ENCODE results near the gene CHKA.

Gene CHKA

DNA sequence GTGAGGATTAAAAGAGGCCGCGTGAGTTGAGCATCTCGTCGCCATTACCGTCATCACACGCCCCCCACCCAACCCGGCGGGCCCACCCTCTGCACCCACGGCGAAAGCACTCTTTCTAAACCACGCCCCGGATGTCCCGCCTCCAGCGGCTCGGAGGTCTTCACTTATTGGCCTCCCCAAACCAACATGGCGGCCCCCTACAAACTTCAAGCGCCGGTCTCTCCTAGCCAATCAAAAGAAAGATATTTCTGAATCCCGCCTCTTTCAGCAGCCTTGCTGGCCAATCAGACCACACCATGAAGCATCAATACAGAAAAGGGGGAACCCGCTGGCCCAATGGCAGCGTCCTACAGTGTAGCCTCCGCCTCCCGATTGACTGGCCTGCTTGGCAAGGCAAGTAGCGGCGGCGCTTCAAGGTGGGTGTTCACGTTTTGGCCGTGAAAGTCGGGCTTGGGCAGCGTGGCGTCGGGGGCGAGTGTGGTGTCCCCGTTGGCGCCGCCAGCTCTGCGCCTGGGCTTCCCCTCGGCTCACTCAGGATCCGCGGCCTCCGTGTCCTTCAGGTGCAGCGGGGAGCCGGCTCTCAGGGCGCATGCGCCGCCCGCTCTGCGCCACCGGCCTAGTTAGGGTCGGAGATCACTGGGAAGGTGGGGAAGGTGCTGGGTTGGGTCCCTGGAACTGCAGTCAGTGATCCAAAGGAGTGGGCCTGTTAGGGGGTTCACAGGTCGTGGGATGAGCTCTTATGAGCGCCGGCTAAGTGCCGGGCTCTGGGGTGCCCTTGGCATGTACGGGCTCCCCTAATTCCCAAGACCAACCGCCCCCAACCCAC, 90.7 kb downstream of the CHKA start, which contains the start of gene NDUFS8:
NDUFS8 (plus strand) TSS at position 364 of the 826 bp plus-strand sequence. CDS start 1,471 bp downstream, outside the sequence.
- peak; percentile 99 to 100 for DNase-seq

DNA sequence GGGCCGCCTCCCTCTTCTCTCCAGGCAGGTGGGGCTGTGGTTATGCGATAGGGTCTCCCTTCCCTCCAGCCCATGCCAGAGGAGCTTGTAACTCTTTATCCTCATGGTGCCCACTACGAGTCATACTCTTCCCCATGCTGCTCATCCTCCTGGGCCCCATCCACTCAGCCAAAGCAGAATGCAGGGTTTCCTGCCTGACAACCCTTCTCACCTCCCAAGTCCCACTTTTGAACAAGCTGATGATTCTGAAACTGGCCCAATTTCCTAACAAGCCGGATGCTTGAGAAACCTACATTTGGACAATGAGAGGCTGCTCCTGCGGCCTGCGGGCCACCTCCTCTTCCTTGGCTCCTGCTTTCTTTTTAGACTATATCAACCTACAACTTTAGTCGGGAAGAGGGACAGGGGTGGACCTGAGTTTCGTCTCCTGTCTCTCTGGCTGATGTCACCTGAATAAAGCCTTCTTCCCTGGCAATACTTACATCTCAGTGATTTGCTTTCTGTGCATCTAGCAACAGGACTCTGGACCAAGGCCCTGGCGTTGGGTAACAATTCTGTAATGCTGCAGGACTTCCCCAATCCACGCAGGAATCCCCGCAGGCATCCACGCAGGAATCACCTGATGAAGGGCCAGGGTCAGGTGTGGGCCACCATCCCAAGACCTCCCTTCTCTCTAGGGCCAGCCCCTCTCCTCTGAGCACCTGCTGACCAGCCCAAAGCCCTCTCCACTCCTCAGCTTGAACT, 92.2 kb downstream of the CHKA start:
- peak in 1 of 2 donors; percentile 43 for DNase-seq

DNA sequence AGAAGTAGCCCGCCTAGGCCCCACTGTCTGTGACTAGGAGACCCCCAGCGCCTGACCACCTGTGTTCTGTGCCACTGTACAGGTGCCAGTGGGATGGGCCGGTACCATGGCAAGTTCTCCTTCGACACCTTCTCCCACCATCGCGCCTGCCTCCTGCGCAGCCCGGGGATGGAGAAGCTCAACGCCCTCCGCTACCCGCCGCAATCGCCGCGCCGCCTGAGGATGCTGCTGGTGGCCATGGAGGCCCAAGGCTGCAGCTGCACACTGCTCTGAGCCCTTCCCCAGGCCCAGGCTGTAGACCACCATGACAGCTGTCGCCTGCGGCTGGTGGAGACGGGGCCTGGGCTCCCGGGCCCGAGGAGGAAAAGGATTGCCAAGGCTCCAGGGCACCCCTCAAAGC, 93.5 kb downstream of the CHKA start:
- no peak for DNase-seq

DNA sequence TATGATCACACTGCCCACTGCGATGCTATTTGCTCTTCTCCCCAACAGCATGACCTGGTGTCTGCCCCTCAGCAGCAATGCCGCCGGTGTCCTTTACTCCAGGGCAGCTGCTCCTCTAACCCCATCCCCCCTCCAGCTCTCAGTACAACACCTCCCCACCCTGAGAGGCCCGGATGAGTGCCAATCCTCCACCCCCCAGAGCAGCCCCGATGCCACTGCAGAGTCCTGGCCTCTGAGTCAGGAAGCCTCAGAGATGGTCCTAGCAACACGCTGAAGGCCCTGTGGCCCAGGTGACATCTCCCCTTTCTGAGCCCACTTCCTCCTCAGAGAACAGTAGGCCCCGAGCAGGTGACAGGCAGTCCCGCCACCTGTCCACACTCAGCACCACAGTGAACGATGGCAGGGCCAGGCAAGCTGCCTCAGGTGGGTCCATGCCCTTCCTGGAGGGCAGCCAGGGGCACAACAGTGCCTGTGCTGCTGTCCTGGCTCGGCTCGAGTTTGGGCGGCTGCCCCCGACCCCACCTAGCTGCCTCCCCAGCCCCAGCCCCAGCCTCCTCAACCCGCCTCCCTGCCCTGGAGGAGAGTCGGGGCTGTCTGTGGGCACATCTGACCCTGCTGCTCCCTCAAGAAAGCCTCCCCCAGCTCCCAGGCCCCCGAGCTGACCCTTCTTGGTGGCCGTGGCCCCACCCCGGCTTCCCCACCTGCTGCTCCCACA, 94.6 kb downstream of the CHKA start:
- DNase-seq: no peak

DNA sequence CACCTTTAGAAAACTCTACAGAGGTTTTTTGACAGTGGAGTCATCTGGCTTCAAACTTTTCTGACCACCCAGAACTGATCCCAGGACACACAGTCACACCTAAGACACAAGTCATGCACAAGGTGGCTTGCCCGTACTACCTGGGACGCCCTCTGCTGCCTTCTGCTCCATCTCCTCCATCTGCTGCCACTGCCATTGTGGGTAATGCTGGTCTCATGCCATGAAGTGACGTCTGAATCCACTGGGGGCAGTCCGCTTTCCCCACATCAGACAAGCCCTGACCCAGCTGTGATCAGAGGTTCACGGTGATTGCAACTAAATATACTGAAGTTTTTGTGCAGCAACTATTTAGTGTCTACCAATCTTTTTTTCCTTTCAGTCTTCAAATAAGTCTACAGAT, 96.1 kb downstream of the CHKA start:
- no peak for DNase-seq

DNA sequence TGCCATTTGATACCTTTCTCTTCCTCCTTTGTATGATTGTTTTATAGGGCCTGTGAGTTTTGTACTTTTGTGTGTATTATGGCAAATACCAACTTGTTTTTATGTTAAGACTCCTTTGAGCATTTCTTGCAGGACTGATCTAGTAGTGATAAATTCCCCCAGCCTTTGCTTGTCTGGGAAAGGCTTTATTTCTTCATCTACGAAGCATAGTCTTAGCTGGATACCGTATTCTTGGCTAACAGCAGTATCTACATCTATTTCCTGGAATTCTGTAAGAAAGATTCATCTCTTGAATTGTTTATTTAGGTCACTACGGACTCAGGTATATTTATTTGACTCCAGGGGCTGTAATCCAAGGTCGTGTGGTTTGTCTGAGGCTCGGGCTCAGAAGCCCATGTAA, 96.7 kb downstream of the CHKA start:
- no peak for DNase-seq

GRCh38 chr11:68022531-68022930, 98.7 kb downstream of the CHKA start:
- no peak for DNase-seq

DNA sequence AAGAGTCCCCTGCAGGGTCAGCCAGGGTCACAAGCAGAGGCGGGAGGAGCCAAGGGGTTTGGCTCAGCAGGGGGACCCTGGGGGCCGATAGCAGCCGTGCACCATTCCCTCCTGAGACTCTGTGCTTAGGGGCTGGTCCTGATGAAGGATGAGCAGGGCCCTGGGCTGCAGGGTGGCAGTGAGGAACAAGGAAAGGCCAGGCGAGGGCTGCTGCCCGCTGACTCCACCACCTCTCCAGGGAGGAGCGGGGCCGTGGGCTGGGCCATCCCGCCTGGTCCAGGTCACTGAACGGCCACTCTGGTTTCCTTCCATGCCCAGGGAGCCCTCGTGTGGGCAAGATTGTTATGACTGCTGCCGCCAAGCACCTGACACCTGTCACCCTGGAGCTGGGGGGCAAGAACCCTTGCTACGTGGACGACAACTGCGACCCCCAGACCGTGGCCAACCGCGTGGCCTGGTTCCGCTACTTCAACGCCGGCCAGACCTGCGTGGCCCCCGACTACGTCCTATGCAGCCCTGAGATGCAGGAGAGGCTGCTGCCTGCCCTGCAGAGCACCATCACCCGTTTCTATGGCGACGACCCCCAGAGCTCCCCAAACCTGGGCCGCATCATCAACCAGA, 99.9 kb downstream of the CHKA start:
- no peak for DNase-seq

- no peak for DNase-seq
Measured at GRCh38 chr11:68020575-68020974, 100.6 kb downstream of the CHKA start.

DNA sequence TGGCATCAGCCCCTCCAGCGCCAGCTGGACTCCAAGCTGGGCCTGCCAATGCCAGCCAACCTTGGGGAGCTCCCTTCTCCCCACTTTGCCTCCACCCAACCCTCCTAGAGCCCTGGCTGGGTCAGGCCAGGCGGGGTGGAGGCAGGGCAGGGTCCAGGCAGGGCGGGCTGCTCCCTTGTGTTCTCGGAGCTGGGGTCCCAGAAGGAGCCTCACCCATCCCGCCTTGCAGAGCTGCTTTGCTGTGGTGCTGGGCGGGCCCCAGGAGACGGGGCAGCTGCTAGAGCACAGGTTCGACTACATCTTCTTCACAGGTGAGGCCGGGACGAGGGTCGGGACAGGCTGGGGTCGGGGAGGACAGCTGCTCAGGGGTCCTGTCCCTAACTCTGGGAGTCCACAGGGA, 101.7 kb downstream of the CHKA start:
- DNase-seq: no peak

DNA sequence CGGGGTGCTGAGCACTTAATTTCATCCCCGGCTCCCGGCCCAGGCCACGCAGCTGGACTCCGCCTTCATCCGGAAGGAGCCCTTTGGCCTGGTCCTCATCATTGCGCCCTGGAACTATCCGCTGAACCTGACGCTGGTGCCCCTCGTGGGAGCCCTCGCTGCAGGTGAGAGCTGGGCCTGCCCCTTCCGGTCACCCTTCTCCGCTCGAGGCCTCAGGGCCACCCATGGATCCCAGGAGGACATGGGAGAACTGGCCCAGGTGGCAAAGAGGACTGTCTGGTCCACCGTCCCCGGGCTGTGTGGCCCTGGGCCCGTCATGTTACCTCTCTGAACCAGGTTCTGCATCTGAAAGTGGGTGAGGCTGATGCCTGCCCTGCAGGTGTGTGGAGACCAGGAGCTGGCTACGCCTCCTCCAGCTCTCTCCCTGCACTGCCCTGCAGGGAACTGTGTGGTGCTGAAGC, 102.4 kb downstream of the CHKA start:
- DNase-seq: no peak

- DNase-seq: no peak
Measured at GRCh38 chr11:68017980-68018729, 103.0 kb downstream of the CHKA start.

GRCh38 chr11:68016904-68017817, 104.0 kb downstream of the CHKA start:
- no peak for DNase-seq

DNA sequence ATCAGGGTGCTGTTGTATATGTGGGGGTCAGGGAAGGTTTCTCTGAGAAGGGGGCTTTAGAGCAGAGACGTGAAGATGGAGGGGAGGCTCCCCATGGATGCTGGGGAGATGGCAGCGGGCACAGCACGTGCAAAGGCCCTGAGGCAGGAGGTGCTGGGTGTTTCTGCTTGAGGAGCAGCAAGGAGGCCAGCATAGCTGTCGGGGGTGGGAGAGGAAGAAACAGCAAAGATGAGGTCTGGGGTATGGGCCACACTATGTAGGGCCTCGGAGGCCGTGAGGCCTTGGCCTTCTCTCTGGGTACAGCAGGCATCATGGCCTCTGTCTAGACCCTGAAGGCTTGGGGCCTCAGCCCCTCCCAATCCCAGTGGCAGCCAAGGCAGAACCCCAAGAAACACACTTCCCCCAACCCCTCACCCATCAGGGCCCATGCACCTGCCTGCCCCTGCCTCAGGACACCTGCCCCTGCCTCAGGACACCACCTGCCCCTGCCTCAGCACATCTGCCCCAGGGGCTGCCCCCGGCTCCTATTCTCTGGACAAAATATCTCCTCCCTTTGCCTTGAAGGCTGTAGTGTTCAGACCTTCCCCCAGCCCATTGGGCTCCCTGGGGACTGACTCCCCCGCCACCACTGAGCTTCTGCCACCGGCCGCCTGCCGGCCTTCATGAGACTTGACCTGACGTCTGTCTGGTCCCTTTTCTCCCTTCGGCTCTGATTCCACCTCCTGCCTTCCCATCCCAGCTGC, 104.9 kb downstream of the CHKA start:
- DNase-seq: no peak

DNA sequence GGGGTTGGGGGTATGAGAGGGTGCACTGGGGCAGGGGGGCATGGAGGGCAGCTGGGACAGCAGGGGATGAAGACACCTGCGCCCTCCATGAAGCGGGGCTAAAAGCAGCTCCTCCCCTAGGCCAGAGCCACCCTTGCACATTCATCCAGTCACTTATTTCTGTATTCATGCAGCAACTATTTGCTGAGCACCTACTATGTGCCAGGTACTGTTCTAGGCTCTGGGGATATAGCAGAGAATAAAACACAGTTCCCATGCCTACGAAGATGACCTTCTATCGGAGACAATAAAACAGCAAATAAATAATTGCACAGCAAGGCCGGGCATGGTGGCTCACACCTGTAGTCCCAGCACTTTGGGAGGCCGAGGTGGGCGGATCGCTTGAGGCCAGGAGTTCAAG, 105.7 kb downstream of the CHKA start:
- DNase-seq: no peak

DNA sequence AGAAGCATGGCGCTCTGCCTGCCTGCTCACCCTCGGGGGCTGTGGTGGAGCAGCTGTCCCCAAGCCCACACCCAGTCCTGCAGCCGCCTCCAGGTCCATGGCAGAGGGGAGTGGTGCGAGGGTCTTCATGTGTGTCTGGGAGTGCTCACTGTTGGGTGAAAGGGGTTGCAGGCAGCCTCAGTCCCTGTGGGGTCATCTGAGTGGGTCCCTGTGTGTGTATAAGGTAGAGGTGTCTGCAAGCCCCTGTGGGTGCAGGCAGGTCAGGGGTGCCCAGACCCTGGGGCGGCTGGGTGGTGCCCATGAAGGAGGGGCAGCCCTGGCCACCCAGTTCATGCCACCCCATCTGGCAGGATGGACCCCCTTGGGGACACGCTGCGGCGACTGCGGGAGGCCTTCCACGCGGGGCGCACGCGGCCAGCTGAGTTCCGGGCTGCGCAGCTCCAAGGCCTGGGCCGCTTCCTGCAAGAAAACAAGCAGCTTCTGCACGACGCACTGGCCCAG, 106.2 kb downstream of the CHKA start:
- no peak for DNase-seq

DNA sequence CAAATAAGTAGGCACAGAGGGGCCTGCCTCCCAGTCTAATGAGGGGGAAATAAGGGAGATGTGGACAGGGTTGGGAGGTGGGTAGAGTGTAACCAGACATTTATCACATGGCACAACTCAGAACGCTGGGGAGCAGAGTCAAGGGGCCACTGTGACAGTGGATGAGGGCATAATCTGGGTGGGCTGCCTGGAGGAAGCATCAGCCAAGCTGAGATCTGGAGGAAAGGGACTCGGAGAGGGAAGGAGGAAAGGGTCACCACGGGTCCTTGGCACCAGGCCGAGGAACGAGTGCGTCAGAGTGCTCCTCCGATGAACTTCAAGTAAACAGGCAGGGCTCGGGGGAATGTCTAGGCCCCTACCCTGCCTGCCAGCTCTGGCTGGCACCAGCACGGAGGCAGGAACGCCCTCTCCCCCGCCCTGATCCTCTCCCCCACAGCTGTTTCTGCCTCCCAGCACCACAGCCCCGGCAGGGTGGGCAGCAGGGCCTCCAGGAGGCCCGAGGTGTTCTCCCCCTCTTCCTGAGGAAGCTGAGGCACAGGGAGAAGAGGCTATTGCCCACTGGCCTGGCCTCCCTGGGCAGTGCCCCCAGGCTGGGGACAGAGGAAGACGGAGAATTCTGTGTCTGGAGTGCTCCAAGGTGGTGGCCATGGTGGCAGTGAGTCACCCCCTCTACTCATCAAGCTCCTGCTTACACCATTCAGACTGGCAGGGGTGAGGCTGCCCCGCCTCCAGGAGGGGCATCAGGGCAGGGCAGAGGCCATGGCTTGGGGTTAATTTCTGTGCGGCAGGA, 106.8 kb downstream of the CHKA start:
- DNase-seq: peak; percentile 50 to 55

DNA sequence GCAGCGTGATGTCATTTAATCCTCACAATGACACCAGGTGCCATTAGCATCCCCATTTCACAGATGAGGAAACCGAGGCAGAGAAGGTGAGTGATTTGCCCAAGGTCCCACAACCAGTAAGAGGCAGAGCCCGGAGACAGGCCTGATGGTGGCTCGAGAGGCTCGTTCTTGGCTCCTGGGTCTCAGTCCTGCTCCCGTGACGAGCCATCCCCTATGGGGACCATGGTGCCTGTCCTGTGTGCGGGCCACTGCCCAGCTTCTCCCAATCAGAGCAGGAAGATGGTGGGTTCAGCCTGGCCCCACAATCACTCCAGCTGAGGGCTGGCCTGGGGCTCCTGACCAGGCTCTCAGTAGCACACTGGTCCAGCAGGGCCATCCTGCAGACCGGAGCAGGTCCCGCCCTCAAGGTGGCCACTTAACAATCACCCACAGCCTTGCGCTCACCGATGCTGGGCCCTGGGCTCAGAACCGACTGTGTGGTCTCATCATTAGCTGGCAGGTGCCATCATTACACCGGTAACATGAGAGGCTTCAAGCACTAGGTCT, 107.5 kb downstream of the CHKA start:
- no peak for DNase-seq
